Astrocyte (in vitro differentiated cells and primary cell): ENCODE data around the gene SNRPN. TPM values are rescaled to one million over a fixed set of nuclear protein-coding genes. Genes with fewer than 3 reads are reported as not detected.

ENCODE experiments used
- DNase-seq: peaks from one replicate; pipeline ENCODE4 v3.0.0-alpha.2; 2010; ENCODE audit warnings: low read depth
- FAIRE-seq: peaks from 2 replicates; lab custom pipeline; 2011; peaks lifted over from hg19 to GRCh38; lab: Jason Lieb, UNC
- H2AFZ ChIP-seq: 2 replicates; pipeline ENCODE4 v1.6.0; 2012; ENCODE audit warnings: low read depth, low read length, inconsistent platforms
- H3K27ac ChIP-seq: 2 replicates; pipeline ENCODE4 v1.5.1; 2011; ENCODE audit warnings: low read depth, low read length, inconsistent platforms
- H3K27me3 ChIP-seq: 2 replicates; pipeline ENCODE4 v1.6.0; 2011; ENCODE audit warnings: low read length, inconsistent platforms; ENCODE audit not compliant: insufficient read depth
- H3K36me3 ChIP-seq: 2 replicates; pipeline ENCODE4 v1.5.1; 2011; ENCODE audit warnings: low read length, inconsistent platforms; ENCODE audit not compliant: insufficient read depth
- H3K4me1 ChIP-seq: 2 replicates; pipeline ENCODE4 v1.5.1; 2011; ENCODE audit warnings: low read length, inconsistent platforms; ENCODE audit not compliant: insufficient read depth
- H3K4me2 ChIP-seq: 2 replicates; pipeline ENCODE4 v1.6.0; 2012; ENCODE audit warnings: low read length, inconsistent platforms
- H3K4me3 ChIP-seq: 2 replicates; pipeline ENCODE4 v1.5.1; 2011; ENCODE audit warnings: low read depth, mild to moderate bottlenecking, low read length, inconsistent platforms; ENCODE audit not compliant: insufficient read depth
- H3K79me2 ChIP-seq: 2 replicates; pipeline ENCODE4 v1.6.0; 2012; ENCODE audit warnings: mild to moderate bottlenecking, low read length, inconsistent platforms; ENCODE audit not compliant: insufficient read depth
- H3K9ac ChIP-seq: 2 replicates; pipeline ENCODE4 v1.6.0; 2012; ENCODE audit warnings: mild to moderate bottlenecking, low read length, inconsistent platforms
- H3K9me3 ChIP-seq: 2 replicates; pipeline ENCODE4 v1.5.1; 2012; ENCODE audit warnings: low read depth, mild to moderate bottlenecking, low read length, inconsistent platforms; ENCODE audit not compliant: insufficient read depth
- H4K20me1 ChIP-seq: 2 replicates; pipeline ENCODE4 v1.6.0; 2012; ENCODE audit warnings: low read length, inconsistent platforms; ENCODE audit not compliant: insufficient read depth
- H3K27ac Mint-ChIP-seq: one replicate; pipeline ENCODE4 v1.8.0; 2021; ENCODE audit warnings: mild to moderate bottlenecking, mixed read lengths; ENCODE audit not compliant: unreplicated experiment
- H3K27me3 Mint-ChIP-seq: one replicate; pipeline ENCODE4 v1.8.0; 2021; ENCODE audit warnings: low read depth, mixed read lengths; ENCODE audit not compliant: unreplicated experiment
- H3K36me3 Mint-ChIP-seq: one replicate; pipeline ENCODE4 v1.8.0; 2021; ENCODE audit warnings: low read depth, mixed read lengths; ENCODE audit not compliant: unreplicated experiment
- H3K4me1 Mint-ChIP-seq: one replicate; pipeline ENCODE4 v1.8.0; 2021; ENCODE audit warnings: low read depth, mixed read lengths; ENCODE audit not compliant: unreplicated experiment
- H3K4me3 Mint-ChIP-seq: one replicate; pipeline ENCODE4 v1.8.0; 2021; ENCODE audit warnings: mild to moderate bottlenecking, moderate library complexity, mixed read lengths; ENCODE audit not compliant: unreplicated experiment
- H3K9me3 Mint-ChIP-seq: one replicate; pipeline ENCODE4 v1.8.0; 2021; ENCODE audit warnings: mild to moderate bottlenecking, mixed read lengths; ENCODE audit not compliant: unreplicated experiment
- CTCF ChIP-seq: IDR thresholded peaks from 2 replicates; pipeline ENCODE4 v1.5.1; 2011; ENCODE audit warnings: low read depth, mild to moderate bottlenecking, inconsistent platforms, low read length, moderate library complexity; ENCODE audit not compliant: insufficient read depth
- EZH2 ChIP-seq: IDR thresholded peaks from 2 replicates; pipeline ENCODE4 v1.6.1; 2012; ENCODE audit warnings: mild to moderate bottlenecking, low read length, inconsistent platforms; ENCODE audit not compliant: insufficient read depth
- total RNA-seq: library from RNA; stranded (reverse); gene quantifications from 2 replicates; pipeline ENCODE4 v1.2.1, GENCODE V29; 2021

Gene SNRPN
- total RNA-seq, 1 donor from 2014 or later = 226 TPM

DNA sequence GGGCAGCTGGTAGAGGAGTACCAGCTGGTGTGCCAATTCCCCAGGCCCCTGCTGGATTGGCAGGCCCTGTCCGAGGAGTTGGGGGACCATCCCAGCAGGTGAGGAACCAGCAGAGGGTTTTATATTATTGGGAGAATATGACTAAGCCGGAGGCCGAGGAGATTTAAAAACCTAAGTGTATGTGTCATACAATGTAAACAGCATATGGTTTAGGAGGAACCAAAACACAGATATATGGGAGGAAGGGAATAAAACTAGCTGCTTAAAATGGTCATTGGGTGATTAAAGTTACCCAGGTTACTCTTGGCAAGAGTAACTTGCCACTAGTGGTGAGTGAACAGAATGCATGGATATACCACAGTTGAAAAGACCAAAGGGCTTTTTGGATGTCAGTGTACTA lies 22.1 kb downstream of the SNRPN start:
- Mint-ChIP-seq H3K36me3 (peaks cover 2% of the 10 kb centered on the region), H3K4me3 (no peak overlapping the region)
- DNase-seq = no peak

GRCh38 chr15:24977686-24978085 lies 22.9 kb downstream of the SNRPN start:
- H3K4me1 ChIP-seq = no peaks in the 10 kb centered on the region
- peaks cover 1% of the 10 kb centered on the region for H3K4me1 Mint-ChIP-seq

More for the DNA sequence above, 22.1 kb downstream of the SNRPN start:
- no peak overlapping the region for H3K27ac Mint-ChIP-seq
- TF ChIP-seq EZH2 (no peak), CTCF (no peak)
- Histone ChIP-seq H3K9me3 (peaks cover 3% of the 10 kb centered on the region), H3K79me2 (peaks cover 3% of the 10 kb centered on the region), H4K20me1 (peaks cover 4% of the 10 kb centered on the region), H3K36me3 (peaks cover 17% of the 10 kb centered on the region), H3K9ac (no peak overlapping the region), H3K4me1 (no peaks in the 10 kb centered on the region), H3K4me2 (no peak overlapping the region), H3K4me3 (no peak overlapping the region), H3K27ac (no peak overlapping the region), H3K27me3 (no peaks in the 10 kb centered on the region), H2AFZ (no peak overlapping the region)
- no peak for FAIRE-seq
- peaks cover 1% of the 10 kb centered on the region for H3K4me1 Mint-ChIP-seq
- no peaks in the 10 kb centered on the region for H3K27me3 Mint-ChIP-seq
- H3K9me3 Mint-ChIP-seq = peaks cover 3% of the 10 kb centered on the region

More at GRCh38 chr15:24977686-24978085, 22.9 kb downstream of the SNRPN start:
- Histone ChIP-seq H3K36me3 (peaks cover 25% of the 10 kb centered on the region), H3K9ac (no peak overlapping the region), H4K20me1 (peaks cover 4% of the 10 kb centered on the region), H3K4me2 (no peak overlapping the region), H3K27me3 (no peaks in the 10 kb centered on the region), H3K9me3 (peaks cover 3% of the 10 kb centered on the region), H3K27ac (no peak overlapping the region), H2AFZ (no peak overlapping the region), H3K4me3 (no peak overlapping the region), H3K79me2 (peaks cover 3% of the 10 kb centered on the region)
- DNase-seq (no peak), FAIRE-seq (no peak)
- no peaks in the 10 kb centered on the region for H3K27me3 Mint-ChIP-seq
- no peak overlapping the region for H3K4me3 Mint-ChIP-seq
- H3K27ac Mint-ChIP-seq = no peak overlapping the region
- H3K9me3 Mint-ChIP-seq = peaks cover 4% of the 10 kb centered on the region
- no peak for TF ChIP-seq EZH2
- TF ChIP-seq CTCF = no peak
- peaks cover 2% of the 10 kb centered on the region for H3K36me3 Mint-ChIP-seq
